Colonic mucosa (tissue), 4 donors: ENCODE measurements around the gene TBC1D5. TPM values are rescaled to one million over a fixed set of nuclear protein-coding genes. Genes with fewer than 3 reads are reported as not detected.

Source experiments
- DNase-seq: peaks from one replicate; pipeline ENCODE4 v3.0.0-alpha.2; 2020
- H3K27ac ChIP-seq: fragments of 200-600 bp; one replicate; pipeline ENCODE4 v1.8.0; 2021
- H3K27me3 ChIP-seq: fragments of 200-600 bp; one replicate; pipeline ENCODE4 v1.8.0; 2021
- H3K36me3 ChIP-seq: fragments of 200-600 bp; one replicate; pipeline ENCODE4 v1.8.0; 2021
- H3K4me1 ChIP-seq: fragments of 200-600 bp; one replicate; pipeline ENCODE4 v1.8.0; 2021; ENCODE audit warnings: mild to moderate bottlenecking
- H3K4me3 ChIP-seq: fragments of 200-600 bp; one replicate; pipeline ENCODE4 v1.8.0; 2021
- H3K9ac ChIP-seq, 2 donors: one replicate each; pipeline ENCODE4 v1.7.0; 2013; ENCODE audit warnings: control low read depth in 2 of 2, low read depth in 2 of 2, low read length in 2 of 2
- H3K9me3 ChIP-seq: fragments of 200-600 bp; one replicate; pipeline ENCODE4 v1.8.0; 2021
- intact Hi-C: fragments of 100-400 bp; cut with DNase I; formaldehyde crosslinking; loops from one replicate; pipeline ENCODE4 v1.14.1; 2022
- total RNA-seq, 2 donors: library from RNA; stranded (reverse); fragmentation: NEBNext Ultra II Directional in 1 of 2; extraction: Animal tissue kit (Norgen Biotek cat#: 25700) in 1 of 2; gene quantifications; one replicate each; pipeline ENCODE4 v1.2.1, GENCODE V29; 2021
- TF ChIP-seq, protein P1 (sequence below): fragments of 200-600 bp; IDR thresholded peaks from one replicate; pipeline ENCODE4 v1.8.0; 2022; ENCODE audit warnings: antibody characterized with exemption, mild to moderate bottlenecking
- donor health status: healthy.
- donor health status: DM: no; HTN: no; CAD: no.
- donor health status: DM: no; HTN: no; CAD: no.

TBC1D5 gene
- total RNA-seq, 2 donors from 2014 or later = 29.9 to 31.2 TPM

DNA sequence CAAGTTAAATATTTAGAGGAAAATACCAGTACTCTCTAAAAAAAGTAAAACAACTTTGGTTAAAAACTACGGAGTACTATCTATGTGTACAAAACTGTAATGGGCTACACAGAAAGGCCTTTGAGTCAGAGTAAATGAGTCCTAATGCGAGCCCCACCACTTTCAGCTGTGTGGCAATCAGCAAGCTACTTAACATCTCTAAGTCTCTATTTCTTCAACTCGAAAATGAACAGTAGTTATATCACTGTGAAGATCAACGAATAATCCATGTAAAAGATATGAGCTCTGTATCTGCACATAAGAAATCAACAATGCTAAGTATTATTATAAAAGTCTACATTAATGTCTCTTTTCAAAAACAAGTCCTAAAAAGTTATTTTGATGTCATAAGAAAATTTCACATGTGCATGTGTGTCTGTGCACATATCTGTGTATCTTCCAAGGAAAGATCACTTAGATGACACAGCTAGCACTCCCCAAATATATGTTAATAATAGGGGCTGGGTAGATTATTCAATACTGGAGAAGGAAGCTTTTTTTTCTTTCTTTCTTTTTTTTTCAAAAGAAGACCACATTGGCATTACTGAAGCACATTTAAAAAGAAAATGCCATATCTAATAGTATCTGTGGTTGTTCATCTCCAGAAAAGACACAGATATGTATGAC is 58.8 kb downstream of the TBC1D5 start:
- H3K4me3 ChIP-seq = no peak overlapping the region
- H3K27me3 ChIP-seq = no peaks in the 10 kb centered on the region
- no peak overlapping the region for H3K9ac ChIP-seq
- TF ChIP-seq, protein P1, sequence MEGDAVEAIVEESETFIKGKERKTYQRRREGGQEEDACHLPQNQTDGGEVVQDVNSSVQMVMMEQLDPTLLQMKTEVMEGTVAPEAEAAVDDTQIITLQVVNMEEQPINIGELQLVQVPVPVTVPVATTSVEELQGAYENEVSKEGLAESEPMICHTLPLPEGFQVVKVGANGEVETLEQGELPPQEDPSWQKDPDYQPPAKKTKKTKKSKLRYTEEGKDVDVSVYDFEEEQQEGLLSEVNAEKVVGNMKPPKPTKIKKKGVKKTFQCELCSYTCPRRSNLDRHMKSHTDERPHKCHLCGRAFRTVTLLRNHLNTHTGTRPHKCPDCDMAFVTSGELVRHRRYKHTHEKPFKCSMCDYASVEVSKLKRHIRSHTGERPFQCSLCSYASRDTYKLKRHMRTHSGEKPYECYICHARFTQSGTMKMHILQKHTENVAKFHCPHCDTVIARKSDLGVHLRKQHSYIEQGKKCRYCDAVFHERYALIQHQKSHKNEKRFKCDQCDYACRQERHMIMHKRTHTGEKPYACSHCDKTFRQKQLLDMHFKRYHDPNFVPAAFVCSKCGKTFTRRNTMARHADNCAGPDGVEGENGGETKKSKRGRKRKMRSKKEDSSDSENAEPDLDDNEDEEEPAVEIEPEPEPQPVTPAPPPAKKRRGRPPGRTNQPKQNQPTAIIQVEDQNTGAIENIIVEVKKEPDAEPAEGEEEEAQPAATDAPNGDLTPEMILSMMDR = no peak
- no peaks in the 10 kb centered on the region for H3K9me3 ChIP-seq
- DNase-seq = no peak
- no peaks in the 10 kb centered on the region for H3K4me1 ChIP-seq
- H3K36me3 ChIP-seq = no peaks in the 10 kb centered on the region
- H3K27ac ChIP-seq = no peak overlapping the region
- intact Hi-C loops = no loop called here

DNA sequence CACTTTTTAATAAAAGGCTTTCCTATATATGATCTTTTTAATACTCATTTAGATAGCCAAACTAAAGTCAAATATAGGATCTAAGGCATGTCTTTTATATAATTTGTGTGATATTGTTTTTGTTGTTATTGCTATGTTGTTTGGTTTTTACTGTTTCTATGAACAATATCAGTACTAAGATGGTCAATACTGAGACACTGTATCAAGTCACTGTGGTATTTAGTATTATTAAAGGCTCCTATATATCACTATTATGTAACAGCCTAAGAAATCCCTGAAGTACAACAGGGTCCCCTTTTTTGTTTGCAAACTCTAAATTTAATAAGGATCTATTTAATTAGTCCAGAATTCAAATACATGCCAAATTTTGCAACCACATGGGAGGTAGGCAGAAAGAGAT is 61.9 kb downstream of the TBC1D5 start:
- H3K9ac ChIP-seq = no peak overlapping the region
- H3K27me3 ChIP-seq = no peaks in the 10 kb centered on the region
- no peak overlapping the region for H3K27ac ChIP-seq
- no peak overlapping the region for H3K4me3 ChIP-seq
- H3K36me3 ChIP-seq = no peaks in the 10 kb centered on the region
- intact Hi-C loops = no loop called here
- TF ChIP-seq, protein P1 = no peak
- H3K9me3 ChIP-seq = no peaks in the 10 kb centered on the region
- H3K4me1 ChIP-seq = no peaks in the 10 kb centered on the region
- no peak for DNase-seq

- TF ChIP-seq, protein P1 = no peak
- Histone ChIP-seq H3K4me1 (no peaks in the 10 kb centered on the region), H3K27me3 (no peaks in the 10 kb centered on the region), H3K9ac (no peak overlapping the region), H3K4me3 (no peak overlapping the region), H3K36me3 (no peaks in the 10 kb centered on the region), H3K9me3 (no peaks in the 10 kb centered on the region), H3K27ac (no peak overlapping the region)
- intact Hi-C loops = no loop called here
- no peak for DNase-seq
Measured at GRCh38 chr3:17678116-17678741, 64.2 kb downstream of the TBC1D5 start.

- Histone ChIP-seq H3K27me3 (no peaks in the 10 kb centered on the region), H3K36me3 (no peaks in the 10 kb centered on the region), H3K9me3 (no peaks in the 10 kb centered on the region), H3K9ac (no peak overlapping the region), H3K4me3 (no peak overlapping the region), H3K27ac (no peak overlapping the region), H3K4me1 (no peaks in the 10 kb centered on the region)
- DNase-seq = no peak
- intact Hi-C loops = no loop called here
- TF ChIP-seq, protein P1 = no peak
Measured at GRCh38 chr3:17674082-17674686, 68.2 kb downstream of the TBC1D5 start.

DNA sequence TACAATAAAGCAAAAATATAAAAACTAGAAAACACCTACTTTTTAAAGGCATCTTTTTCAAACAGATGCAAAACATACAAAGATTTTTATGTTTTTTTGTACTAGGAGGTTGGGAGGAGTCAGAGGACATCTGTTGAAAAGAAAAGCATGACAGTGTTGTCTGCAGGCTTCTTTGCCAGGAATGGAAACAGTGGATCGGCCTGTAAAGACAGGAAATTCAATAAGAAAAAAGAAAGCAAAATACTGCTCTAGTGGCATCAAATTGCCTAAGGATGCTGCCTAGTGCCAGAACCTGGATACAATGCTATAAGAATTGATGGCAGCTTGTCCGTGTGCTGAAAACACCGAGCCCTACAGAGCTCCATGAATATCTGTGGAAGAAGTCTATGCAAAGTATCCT is 69.9 kb downstream of the TBC1D5 start:
- intact Hi-C loops = no loop called here
- Histone ChIP-seq H3K4me1 (no peaks in the 10 kb centered on the region), H3K36me3 (no peaks in the 10 kb centered on the region), H3K9ac (no peak overlapping the region), H3K9me3 (no peaks in the 10 kb centered on the region), H3K27me3 (no peaks in the 10 kb centered on the region), H3K4me3 (no peak overlapping the region), H3K27ac (no peak overlapping the region)
- DNase-seq = no peak
- TF ChIP-seq, protein P1 = no peak
